Measurements from ENCODE around the gene GGCX.
"Not testable (repeated sequence)": the region's sequence is repeated elsewhere in the genome, so short reads cannot be mapped to it uniquely, and the experiment has no call there.

GGCX gene

GRCh38 chr2:85593023-85593422, 31.7 kb upstream of the GGCX start:
- no peak for DNase-seq

GRCh38 chr2:85592299-85592698, 31.0 kb upstream of the GGCX start:
- not testable (repeated sequence) for DNase-seq

GRCh38 chr2:85591563-85591962, 30.3 kb upstream of the GGCX start:
- DNase-seq: no peak

GRCh38 chr2:85590950-85591349, 29.7 kb upstream of the GGCX start:
- DNase-seq: no peak

- DNase-seq: no peak
Observed at GRCh38 chr2:85589982-85590791, 28.9 kb upstream of the GGCX start.

- no peak for DNase-seq
Observed at GRCh38 chr2:85589181-85589580, 27.9 kb upstream of the GGCX start.

GRCh38 chr2:85588645-85589044, 27.4 kb upstream of the GGCX start:
- DNase-seq: no peak

GRCh38 chr2:85588236-85588635, 26.9 kb upstream of the GGCX start:
- no peak for DNase-seq

GRCh38 chr2:85585781-85586105, 24.4 kb upstream of the GGCX start:
- no peak for DNase-seq

GRCh38 chr2:85584857-85585780, 23.8 kb upstream of the GGCX start:
- peak; percentile 44 for DNase-seq

- peak; percentile 34 for DNase-seq
Observed at GRCh38 chr2:85584354-85584856, 23.1 kb upstream of the GGCX start, which contains the start of gene VAMP5. TSS of gene VAMP5 (plus strand) at chr2:85584431. CDS start at chr2:85584491, 60 bp downstream.

GRCh38 chr2:85583667-85584353, 22.5 kb upstream of the GGCX start:
- DNase-seq: peak; percentile 58

GRCh38 chr2:85582492-85582891, 21.2 kb upstream of the GGCX start:
- DNase-seq: no peak

- DNase-seq: no peak
Observed at GRCh38 chr2:85580206-85580605, 18.9 kb upstream of the GGCX start.

GRCh38 chr2:85579266-85579935, 18.1 kb upstream of the GGCX start:
- no peak for DNase-seq

- peak; percentile 37 for DNase-seq
Observed at GRCh38 chr2:85578243-85579180, 17.2 kb upstream of the GGCX start.

- peak; percentile 82 for DNase-seq
Observed at GRCh38 chr2:85577386-85578242, 16.3 kb upstream of the GGCX start, which contains the start of gene VAMP8. TSS of gene VAMP8 (plus strand) at chr2:85577586. CDS start at chr2:85577647, 61 bp downstream.

- no peak for DNase-seq
Observed at GRCh38 chr2:85577063-85577385, 15.7 kb upstream of the GGCX start.

- no peak for DNase-seq
Observed at GRCh38 chr2:85575739-85576138, 14.4 kb upstream of the GGCX start.

GRCh38 chr2:85566265-85566664, 5.0 kb upstream of the GGCX start:
- no peak for DNase-seq
